Measurements from ENCODE around the gene GIMD1.
"Not testable (repeated sequence)": the region's sequence is repeated elsewhere in the genome, so short reads cannot be mapped to it uniquely, and the experiment has no call there.

GIMD1 gene

GRCh38 chr4:106368678-106369077 is at the start of gene GIMD1:
TSS of gene GIMD1 (minus strand) at chr4:106368778. CDS start at chr4:106367435, 1,343 bp downstream.
- DNase-seq, result no peak

- no peak for DNase-seq
Measured at GRCh38 chr4:106414366-106414765, 45.8 kb upstream of the GIMD1 start.

- no peak for DNase-seq
Measured at GRCh38 chr4:106409901-106410889, 41.6 kb upstream of the GIMD1 start.

- not testable (repeated sequence) for DNase-seq
Measured at GRCh38 chr4:106408004-106408403, 39.4 kb upstream of the GIMD1 start.

- no peak for DNase-seq
Measured at GRCh38 chr4:106401157-106401556, 32.6 kb upstream of the GIMD1 start.

GRCh38 chr4:106398898-106399297 is 30.3 kb upstream of the GIMD1 start:
- DNase-seq, result not testable (repeated sequence)

- DNase-seq, result no peak
Measured at GRCh38 chr4:106395582-106395981, 27.0 kb upstream of the GIMD1 start.

- no peak for DNase-seq
Measured at GRCh38 chr4:106385853-106386393, 17.3 kb upstream of the GIMD1 start.

GRCh38 chr4:106384878-106385277 is 16.3 kb upstream of the GIMD1 start:
- DNase-seq, result no peak

GRCh38 chr4:106380179-106380578 is 11.6 kb upstream of the GIMD1 start:
- DNase-seq, result no peak

- no peak for DNase-seq
Measured at GRCh38 chr4:106373026-106373425, 4.4 kb upstream of the GIMD1 start.

GRCh38 chr4:106371161-106371560 is 2.6 kb upstream of the GIMD1 start:
- no peak for DNase-seq

GRCh38 chr4:106370214-106370613 is 1.6 kb upstream of the GIMD1 start:
- peak; percentile 28 to 40 for DNase-seq

- peak; percentile 89 to 94 for DNase-seq
Measured at GRCh38 chr4:106369456-106370060, 980 bp upstream of the GIMD1 start.

- no peak for DNase-seq
Measured at GRCh38 chr4:106367072-106367471, 1.5 kb downstream of the GIMD1 start.

GRCh38 chr4:106366026-106366425 is 2.6 kb downstream of the GIMD1 start:
- no peak for DNase-seq

GRCh38 chr4:106365613-106366012 is 3.0 kb downstream of the GIMD1 start:
- DNase-seq, result peak; percentile 63 to 67

- DNase-seq, result no peak
Measured at GRCh38 chr4:106364282-106364681, 4.3 kb downstream of the GIMD1 start.

- DNase-seq, result no peak
Measured at GRCh38 chr4:106362086-106362825, 6.3 kb downstream of the GIMD1 start.

GRCh38 chr4:106358899-106359298 is 9.7 kb downstream of the GIMD1 start:
- DNase-seq, result peak; percentile 55 to 61

- no peak for DNase-seq
Measured at GRCh38 chr4:106355193-106355592, 13.4 kb downstream of the GIMD1 start.

GRCh38 chr4:106353786-106354185 is 14.8 kb downstream of the GIMD1 start:
- DNase-seq, result no peak

- DNase-seq, result no peak
Measured at GRCh38 chr4:106351016-106351415, 17.6 kb downstream of the GIMD1 start.
